GM12873 (cell line): Measurements from ENCODE around the gene PLA2G4D.

Experiments used
- TF ChIP-seq, protein P1 (sequence below): IDR thresholded peaks from 2 replicates; pipeline ENCODE4 v1.5.1; 2012; ENCODE audit warnings: low read depth, mild to moderate bottlenecking, moderate library complexity, low read length, control low read depth; ENCODE audit not compliant: insufficient read depth; ENCODE audit errors: missing control alignments

The PLA2G4D gene

DNA sequence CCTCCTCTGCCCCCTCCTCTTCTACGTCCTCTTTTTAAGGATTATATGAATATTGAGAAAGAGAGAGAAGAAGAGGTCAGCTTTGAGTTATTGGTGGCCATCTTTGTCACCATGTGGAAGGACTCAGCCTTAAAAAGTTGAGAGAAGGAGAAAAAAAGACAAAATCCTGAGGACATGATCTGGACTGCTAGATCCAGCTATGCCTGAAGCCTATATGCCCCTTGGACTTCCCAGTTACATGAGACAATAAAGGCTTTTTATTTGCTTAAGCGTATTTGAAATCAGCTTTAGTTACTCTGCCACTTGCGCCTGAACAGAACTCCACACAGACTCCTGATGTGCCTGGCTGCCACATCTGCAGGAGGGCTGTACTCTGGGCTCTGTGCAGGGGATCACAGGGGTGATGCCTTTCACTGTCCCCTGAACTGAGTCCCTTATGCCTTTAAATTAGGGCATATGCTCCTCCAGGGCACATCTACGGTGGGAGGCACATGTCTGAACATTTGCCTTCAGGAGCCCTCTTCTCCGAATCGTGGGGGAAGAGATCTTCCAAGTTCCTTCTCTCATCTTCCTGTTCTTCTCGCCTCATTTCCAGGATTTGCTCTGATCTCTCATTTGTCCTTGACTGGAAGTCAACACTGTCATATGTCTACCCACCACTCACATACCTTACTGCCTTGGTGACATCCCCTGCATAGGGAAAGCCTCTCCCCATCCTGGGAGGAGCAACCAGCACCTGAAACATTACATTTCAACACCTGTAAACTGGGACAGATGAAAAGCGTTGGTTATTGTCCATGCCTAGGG lies 59.5 kb downstream of the PLA2G4D start:
- TF ChIP-seq, protein P1, sequence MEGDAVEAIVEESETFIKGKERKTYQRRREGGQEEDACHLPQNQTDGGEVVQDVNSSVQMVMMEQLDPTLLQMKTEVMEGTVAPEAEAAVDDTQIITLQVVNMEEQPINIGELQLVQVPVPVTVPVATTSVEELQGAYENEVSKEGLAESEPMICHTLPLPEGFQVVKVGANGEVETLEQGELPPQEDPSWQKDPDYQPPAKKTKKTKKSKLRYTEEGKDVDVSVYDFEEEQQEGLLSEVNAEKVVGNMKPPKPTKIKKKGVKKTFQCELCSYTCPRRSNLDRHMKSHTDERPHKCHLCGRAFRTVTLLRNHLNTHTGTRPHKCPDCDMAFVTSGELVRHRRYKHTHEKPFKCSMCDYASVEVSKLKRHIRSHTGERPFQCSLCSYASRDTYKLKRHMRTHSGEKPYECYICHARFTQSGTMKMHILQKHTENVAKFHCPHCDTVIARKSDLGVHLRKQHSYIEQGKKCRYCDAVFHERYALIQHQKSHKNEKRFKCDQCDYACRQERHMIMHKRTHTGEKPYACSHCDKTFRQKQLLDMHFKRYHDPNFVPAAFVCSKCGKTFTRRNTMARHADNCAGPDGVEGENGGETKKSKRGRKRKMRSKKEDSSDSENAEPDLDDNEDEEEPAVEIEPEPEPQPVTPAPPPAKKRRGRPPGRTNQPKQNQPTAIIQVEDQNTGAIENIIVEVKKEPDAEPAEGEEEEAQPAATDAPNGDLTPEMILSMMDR, result no peak

DNA sequence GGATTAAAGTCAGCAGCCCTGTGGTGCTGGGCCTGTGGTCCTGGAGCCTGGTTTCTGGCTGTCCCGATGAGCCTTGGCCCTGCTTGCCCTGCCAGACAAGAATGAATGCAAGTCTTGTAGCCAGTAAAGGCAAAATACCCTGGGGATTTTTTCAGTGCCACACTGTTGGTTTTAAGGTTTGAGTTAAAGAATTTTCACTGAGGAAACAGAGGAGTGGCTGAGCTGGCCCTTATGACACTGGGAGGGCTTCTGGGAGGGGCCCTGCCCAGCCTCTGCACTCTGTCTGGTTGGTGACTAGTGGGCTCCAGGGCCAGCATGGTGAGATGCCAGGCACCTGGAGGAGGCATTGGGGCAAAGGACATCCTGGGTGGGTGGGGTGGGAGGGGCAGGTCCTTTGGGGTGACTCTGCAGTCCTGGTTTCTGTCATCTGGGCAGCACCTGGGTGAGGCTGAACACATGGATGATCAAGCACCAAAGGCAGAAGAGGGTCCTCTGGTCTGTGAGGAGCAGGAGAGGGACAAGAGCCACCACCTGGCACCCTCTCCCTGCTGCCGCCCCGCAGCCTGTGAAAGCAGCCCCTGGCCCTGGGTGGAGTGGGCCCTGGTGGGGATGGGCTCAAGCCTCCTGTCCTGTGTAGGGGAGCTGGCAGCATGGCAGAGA lies 61.0 kb downstream of the PLA2G4D start:
- TF ChIP-seq, protein P1, result no peak

DNA sequence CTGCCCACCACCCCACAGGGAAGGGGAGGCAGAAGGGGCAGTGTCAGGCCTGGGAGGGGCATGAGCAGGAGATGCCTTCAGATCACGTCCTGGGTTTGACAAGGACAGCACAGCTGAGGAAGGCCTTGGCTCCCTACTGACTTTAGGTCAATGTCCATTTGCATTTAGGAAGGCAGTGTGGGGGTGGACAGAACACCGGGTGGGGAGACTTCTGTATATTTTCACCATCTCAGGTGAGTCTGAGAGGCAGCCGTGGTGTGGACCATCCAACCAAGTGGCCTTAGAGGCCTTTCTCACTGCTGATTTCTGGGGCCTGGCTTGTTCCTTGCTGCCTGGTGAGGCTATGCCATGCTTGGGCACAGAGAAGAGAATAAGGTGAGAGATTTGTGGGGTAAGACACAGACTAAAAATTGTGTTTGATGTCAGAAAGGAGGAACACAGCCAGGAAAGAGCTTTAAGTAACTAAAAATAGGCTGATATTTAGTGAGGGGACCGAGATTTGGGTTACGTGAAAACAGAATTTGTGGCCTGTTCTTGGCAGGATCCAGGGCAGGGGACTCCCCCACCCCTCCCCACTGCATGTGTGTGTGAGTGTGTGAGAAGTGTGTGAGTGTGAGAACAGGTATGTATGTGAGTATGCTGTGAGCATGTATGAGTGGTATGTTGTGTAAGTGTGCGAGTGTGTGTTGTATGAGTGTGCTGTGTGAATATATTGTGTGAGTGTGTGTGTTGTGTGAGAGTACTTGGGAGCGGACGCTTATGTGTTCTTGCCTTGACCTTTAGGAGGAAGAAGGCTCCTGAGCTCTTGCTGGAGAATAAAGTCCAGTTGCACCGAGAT lies 61.8 kb downstream of the PLA2G4D start:
- TF ChIP-seq, protein P1, result no peak

DNA sequence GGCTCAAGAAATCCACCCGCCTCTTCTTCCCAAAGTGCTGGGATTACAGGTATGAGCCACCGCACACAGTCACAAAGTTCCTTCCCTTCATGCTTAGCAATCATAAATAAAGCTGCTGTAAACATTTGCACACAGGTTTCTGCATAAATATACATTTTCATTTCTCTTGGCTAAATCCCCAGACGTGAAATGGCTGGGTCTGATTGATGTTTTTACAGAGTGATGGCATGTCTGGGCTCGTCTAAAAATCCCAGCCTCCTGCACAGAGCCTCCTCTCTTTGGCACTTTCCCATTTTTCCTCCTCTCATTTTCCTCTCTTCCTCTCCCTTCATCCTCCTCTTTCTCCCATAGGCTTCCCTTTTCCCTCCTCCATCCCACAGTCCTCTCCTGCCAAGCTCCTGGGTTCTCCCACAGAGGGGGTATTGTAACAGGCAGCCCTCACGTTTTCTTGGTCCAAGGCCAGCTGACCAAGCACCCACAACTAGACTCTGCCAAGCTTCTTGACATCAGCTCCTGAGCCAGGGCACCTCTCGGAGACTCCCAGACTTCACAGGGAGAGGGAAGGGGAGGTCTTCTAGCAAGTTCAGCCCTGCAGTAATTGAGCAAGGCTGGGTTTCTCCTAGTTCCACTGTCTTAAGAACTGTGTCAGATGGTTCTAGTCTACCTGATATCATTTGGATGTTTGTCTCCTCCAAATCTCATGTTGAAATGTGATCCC lies 63.0 kb downstream of the PLA2G4D start:
- TF ChIP-seq, protein P1, result no peak

DNA sequence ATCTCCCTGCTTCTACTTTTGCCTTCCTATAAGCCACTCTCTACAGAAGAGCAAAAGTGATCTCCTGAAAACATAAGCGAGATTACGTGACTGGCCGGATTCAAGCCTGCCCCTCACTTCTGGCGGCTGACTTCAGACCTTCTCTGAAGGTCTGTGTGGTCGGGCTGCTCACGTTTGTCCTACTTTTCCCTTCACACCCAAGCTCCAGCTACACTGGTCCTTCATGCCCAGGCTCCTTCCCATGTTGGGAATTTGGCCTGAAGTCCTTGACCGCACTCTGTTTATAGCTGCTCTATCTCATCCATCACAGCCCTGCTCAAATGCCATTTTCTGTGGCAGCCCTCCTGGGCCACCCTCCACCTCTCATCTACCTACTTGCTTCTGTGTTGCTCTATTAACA lies 66.8 kb downstream of the PLA2G4D start:
- TF ChIP-seq, protein P1, result no peak

DNA sequence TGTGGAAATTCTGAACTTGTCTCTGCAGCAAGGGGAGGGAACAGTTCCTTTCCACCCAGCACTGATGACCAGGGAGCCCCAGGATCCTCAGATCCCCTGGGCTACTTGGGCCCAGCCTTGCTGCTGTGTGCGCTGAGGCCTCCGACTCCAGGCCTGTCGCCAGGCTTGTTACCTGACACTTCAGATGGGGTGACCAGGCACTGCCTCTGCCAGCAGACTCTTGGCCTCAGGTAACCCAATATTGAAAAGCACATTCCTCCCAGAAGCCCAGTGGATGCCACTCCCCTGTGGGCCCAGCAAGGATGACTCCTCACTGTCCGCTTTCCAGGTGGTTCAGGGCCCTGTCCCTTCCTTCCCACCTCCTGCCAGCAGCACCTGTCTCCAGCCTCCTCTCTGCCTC lies 70.1 kb downstream of the PLA2G4D start:
- TF ChIP-seq, protein P1, result no peak
